Natural killer cell (primary cell): ENCODE results near the gene EXOC3L2. TPM values are rescaled to one million over a fixed set of nuclear protein-coding genes. Genes with fewer than 3 reads are reported as not detected.

ENCODE experiments used
- ATAC-seq, 3 donors: fragments of 150-1000 bp in 2 of 3; fragments of 200-7000 bp in 1 of 3; cut with Tn5 transposase; 1 replicate in 1 of 3; 2 replicates in 2 of 3; pipeline ENCODE4 v1.10.0; 2021; ENCODE audit warnings: mild to moderate bottlenecking in 2 of 3, moderate library complexity in 2 of 3
- DNase-seq, 2 donors: peaks; one replicate each; pipeline versions ENCODE4 v3.0.0 to v3.0.0-alpha.2; 2013 to 2021; ENCODE audit warnings: mixed read lengths in 1 of 2
- H3K27ac ChIP-seq: one replicate; pipeline ENCODE4 v1.5.1; 2013; ENCODE audit warnings: mild to moderate bottlenecking, low read length
- H3K27me3 ChIP-seq: one replicate; pipeline ENCODE4 v1.6.1; 2013; ENCODE audit warnings: low read length; ENCODE audit not compliant: control insufficient read depth, insufficient read depth
- H3K36me3 ChIP-seq: one replicate; pipeline ENCODE4 v1.6.1; 2013; ENCODE audit warnings: low read length; ENCODE audit not compliant: control insufficient read depth, insufficient read depth
- H3K4me1 ChIP-seq: one replicate; pipeline ENCODE4 v1.6.1; 2013; ENCODE audit warnings: low read length; ENCODE audit not compliant: control insufficient read depth, insufficient read depth
- H3K4me3 ChIP-seq: one replicate; pipeline ENCODE4 v1.5.1; 2013; ENCODE audit warnings: low read length
- H3K9me3 ChIP-seq: one replicate; pipeline ENCODE4 v1.6.1; 2013; ENCODE audit warnings: low read length; ENCODE audit not compliant: control insufficient read depth, insufficient read depth
- H3K27ac Mint-ChIP-seq, 2 donors: one replicate each; pipeline ENCODE4 v1.8.0; 2022; ENCODE audit warnings: mild to moderate bottlenecking in 2 of 2, mixed read lengths in 2 of 2, moderate library complexity in 1 of 2
- H3K27me3 Mint-ChIP-seq, 2 donors: one replicate each; pipeline ENCODE4 v1.8.0; 2022; ENCODE audit warnings: low read depth in 2 of 2, mixed read lengths in 2 of 2
- H3K36me3 Mint-ChIP-seq: one replicate; pipeline ENCODE4 v1.8.0; 2022; ENCODE audit warnings: mixed read lengths
- H3K4me1 Mint-ChIP-seq, 2 donors: one replicate each; pipeline ENCODE4 v1.8.0; 2022; ENCODE audit warnings: mixed read lengths in 2 of 2
- H3K4me3 Mint-ChIP-seq: one replicate; pipeline ENCODE4 v1.8.0; 2022; ENCODE audit warnings: mild to moderate bottlenecking, moderate library complexity, mixed read lengths
- H3K9me3 Mint-ChIP-seq, 2 donors: one replicate each; pipeline ENCODE4 v1.8.0; 2022; ENCODE audit warnings: mixed read lengths in 2 of 2
- CTCF ChIP-seq: fragments of 200-600 bp; IDR thresholded peaks from one replicate; pipeline ENCODE4 v1.8.0; 2022; ENCODE audit warnings: antibody characterized with exemption
- WGBS: methylation state at CpG from one replicate; pipeline ENCODE4 v1.1.7; 2013; ENCODE audit warnings: missing lambda C conversion rate; ENCODE audit not compliant: insufficient coverage; 5-methylcytosine and 5-hydroxymethylcytosine counted together
- intact Hi-C: fragments of 100-400 bp; cut with micrococcal nuclease; formaldehyde crosslinking; loops from one replicate; pipeline ENCODE4 v1.14.2; 2022
- total RNA-seq, 4 donors: library from RNA; stranded (reverse); fragments of 120-200 nt in 1 of 4; gene quantifications; one replicate each; pipeline versions ENCODE4 v1.2.3 to v1.2.4, GENCODE V29; 2013 to 2022

EXOC3L2 gene
- total RNA-seq, 3 donors from 2014 or later (not counting 1 experiment from before 2014, with no cell fraction given), result 0.16 to 0.23 TPM; not detected in 1

GRCh38 chr19:45186509-45187334 lies 58.5 kb downstream of the EXOC3L2 start:
- Histone ChIP-seq H3K4me3 (no peak overlapping the region), H3K27ac (no peak overlapping the region), H3K9me3 (no peaks in the 10 kb centered on the region), H3K36me3 (peaks cover 3% of the 10 kb centered on the region), H3K4me1 (peaks cover 5% of the 10 kb centered on the region), H3K27me3 (no peaks in the 10 kb centered on the region)
- Mint-ChIP-seq H3K27ac (no peak overlapping the region), H3K9me3 (peaks cover 0 to 3% of the 10 kb centered on the region in 2 donors), H3K27me3 (no peaks in the 10 kb centered on the region), H3K4me1 (peaks cover under 1 to 18% of the 10 kb centered on the region in 2 donors), H3K36me3 (no peaks in the 10 kb centered on the region), H3K4me3 (no peak overlapping the region)
- DNase-seq (no peak), ATAC-seq (no peak)
- WGBS, result 92% methylated on average over 12 of the region's 12 CpGs
- intact Hi-C loops, result no loop called here
- no peak for TF ChIP-seq CTCF

- Histone ChIP-seq H3K9me3 (no peaks in the 10 kb centered on the region), H3K4me1 (peaks cover 25% of the 10 kb centered on the region), H3K36me3 (peaks cover 12% of the 10 kb centered on the region), H3K27me3 (no peaks in the 10 kb centered on the region), H3K27ac (no peak overlapping the region), H3K4me3 (no peak overlapping the region)
- Mint-ChIP-seq H3K36me3 (no peaks in the 10 kb centered on the region), H3K9me3 (no peaks in the 10 kb centered on the region), H3K4me1 (peaks cover 11 to 33% of the 10 kb centered on the region in 2 donors), H3K27me3 (no peaks in the 10 kb centered on the region), H3K4me3 (no peak overlapping the region), H3K27ac (no peak overlapping the region)
- TF ChIP-seq CTCF, result no peak
- WGBS, result 93% methylated on average over 5 of the region's 5 CpGs
- ATAC-seq (no peak), DNase-seq (no peak)
- intact Hi-C loops, result no loop called here
Measured at GRCh38 chr19:45184115-45184514, 61.1 kb downstream of the EXOC3L2 start.

- Histone ChIP-seq H3K4me1 (peaks cover 29% of the 10 kb centered on the region), H3K27ac (no peak overlapping the region), H3K9me3 (no peaks in the 10 kb centered on the region), H3K36me3 (peaks cover 12% of the 10 kb centered on the region), H3K27me3 (no peaks in the 10 kb centered on the region), H3K4me3 (no peak overlapping the region)
- DNase-seq, result no peak
- no peak overlapping the region for H3K4me3 Mint-ChIP-seq
- H3K9me3 Mint-ChIP-seq, result no peaks in the 10 kb centered on the region
- no peaks in the 10 kb centered on the region for H3K36me3 Mint-ChIP-seq
- H3K4me1 Mint-ChIP-seq, result peaks cover 11 to 38% of the 10 kb centered on the region in 2 donors
- no peaks in the 10 kb centered on the region for H3K27me3 Mint-ChIP-seq
- TF ChIP-seq CTCF, result no peak
- no peak overlapping the region for H3K27ac Mint-ChIP-seq
- intact Hi-C loops, result no loop called here
- ATAC-seq, result no peak
- 92% methylated on average over 4 of the region's 4 CpGs for WGBS
Measured at GRCh38 chr19:45182758-45183157, 62.4 kb downstream of the EXOC3L2 start.
